Measurements from ENCODE around the gene CAPN5.

The CAPN5 gene

GRCh38 chr11:77114089-77114463, 47.3 kb downstream of the CAPN5 start:
- H3K36me3 ChIP-seq (ENCODE audit: low read depth), result no peaks in the 10 kb centered on the region
- no peak for TF ChIP-seq CTCF (IDR thresholded peaks at IDR 0.05; ENCODE audit: poor library complexity, severe bottlenecking)
- no peaks in the 10 kb centered on the region for H3K9me3 ChIP-seq (ENCODE audit: severe bottlenecking)
- H3K27ac ChIP-seq (ENCODE audit: poor library complexity, severe bottlenecking), result no peak overlapping the region
- H3K4me1 ChIP-seq (ENCODE audit: insufficient read depth, poor library complexity, severe bottlenecking), result no peaks in the 10 kb centered on the region
- H3K27me3 ChIP-seq (ENCODE audit: insufficient read depth, poor library complexity, severe bottlenecking), result no peaks in the 10 kb centered on the region
- no peak overlapping the region for H3K4me3 ChIP-seq (ENCODE audit: severe bottlenecking)
- DNase-seq (ENCODE audit: low spot score), result no peak
- ATAC-seq (ENCODE audit: low read depth), result no peak

GRCh38 chr11:77115181-77115611, 48.4 kb downstream of the CAPN5 start:
- H3K36me3 ChIP-seq (ENCODE audit: low read depth), result no peaks in the 10 kb centered on the region
- H3K27me3 ChIP-seq (ENCODE audit: insufficient read depth, poor library complexity, severe bottlenecking), result no peaks in the 10 kb centered on the region
- ATAC-seq (ENCODE audit: low read depth), result peak; percentile 24; the same call in 1 of the 3 replicates
- H3K4me3 ChIP-seq (ENCODE audit: severe bottlenecking), result no peak overlapping the region
- no peak overlapping the region for H3K27ac ChIP-seq (ENCODE audit: poor library complexity, severe bottlenecking)
- no peak for DNase-seq (ENCODE audit: low spot score)
- H3K9me3 ChIP-seq (ENCODE audit: severe bottlenecking), result no peaks in the 10 kb centered on the region
- H3K4me1 ChIP-seq (ENCODE audit: insufficient read depth, poor library complexity, severe bottlenecking), result no peaks in the 10 kb centered on the region
- no peak for TF ChIP-seq CTCF (IDR thresholded peaks at IDR 0.05; ENCODE audit: poor library complexity, severe bottlenecking)

GRCh38 chr11:77115956-77116355, 49.2 kb downstream of the CAPN5 start:
- H3K36me3 ChIP-seq (ENCODE audit: low read depth), result no peaks in the 10 kb centered on the region
- no peaks in the 10 kb centered on the region for H3K9me3 ChIP-seq (ENCODE audit: severe bottlenecking)
- no peak overlapping the region for H3K4me3 ChIP-seq (ENCODE audit: severe bottlenecking)
- no peak for ATAC-seq (ENCODE audit: low read depth)
- TF ChIP-seq CTCF (IDR thresholded peaks at IDR 0.05; ENCODE audit: poor library complexity, severe bottlenecking), result no peak
- no peak overlapping the region for H3K27ac ChIP-seq (ENCODE audit: poor library complexity, severe bottlenecking)
- no peaks in the 10 kb centered on the region for H3K27me3 ChIP-seq (ENCODE audit: insufficient read depth, poor library complexity, severe bottlenecking)
- DNase-seq (ENCODE audit: low spot score), result no peak
- H3K4me1 ChIP-seq (ENCODE audit: insufficient read depth, poor library complexity, severe bottlenecking), result no peaks in the 10 kb centered on the region

GRCh38 chr11:77117492-77117891, 50.7 kb downstream of the CAPN5 start:
- H3K27me3 ChIP-seq (ENCODE audit: insufficient read depth, poor library complexity, severe bottlenecking), result no peaks in the 10 kb centered on the region
- DNase-seq (ENCODE audit: low spot score) (no peak), ATAC-seq (ENCODE audit: low read depth) (no peak)
- no peaks in the 10 kb centered on the region for H3K4me1 ChIP-seq (ENCODE audit: insufficient read depth, poor library complexity, severe bottlenecking)
- no peaks in the 10 kb centered on the region for H3K36me3 ChIP-seq (ENCODE audit: low read depth)
- no peak overlapping the region for H3K4me3 ChIP-seq (ENCODE audit: severe bottlenecking)
- no peak for TF ChIP-seq CTCF (IDR thresholded peaks at IDR 0.05; ENCODE audit: poor library complexity, severe bottlenecking)
- no peaks in the 10 kb centered on the region for H3K9me3 ChIP-seq (ENCODE audit: severe bottlenecking)
- no peak overlapping the region for H3K27ac ChIP-seq (ENCODE audit: poor library complexity, severe bottlenecking)

- Histone ChIP-seq H3K36me3 (ENCODE audit: low read depth) (no peaks in the 10 kb centered on the region), H3K27me3 (ENCODE audit: insufficient read depth, poor library complexity, severe bottlenecking) (no peaks in the 10 kb centered on the region), H3K27ac (ENCODE audit: poor library complexity, severe bottlenecking) (no peak overlapping the region), H3K4me1 (ENCODE audit: insufficient read depth, poor library complexity, severe bottlenecking) (no peaks in the 10 kb centered on the region), H3K4me3 (ENCODE audit: severe bottlenecking) (no peak overlapping the region), H3K9me3 (ENCODE audit: severe bottlenecking) (no peaks in the 10 kb centered on the region)
- no peak for ATAC-seq (ENCODE audit: low read depth)
- TF ChIP-seq CTCF (IDR thresholded peaks at IDR 0.05; ENCODE audit: poor library complexity, severe bottlenecking), result no peak
- DNase-seq (ENCODE audit: low spot score), result no peak
Observed at GRCh38 chr11:77118086-77118485, 51.3 kb downstream of the CAPN5 start.
